K562 (cell line): ENCODE data around the gene CPNE8. TPM values are rescaled to one million over a fixed set of nuclear protein-coding genes. Genes with fewer than 3 reads are reported as not detected.

ENCODE experiments used
- ATAC-seq: fragments of 200-7000 bp; cut with Tn5 transposase; 3 replicates; pipeline ENCODE4 v1.9.1; 2020; ENCODE audit warnings: moderate library complexity
- BruUV-seq: library from RNA; stranded (reverse); fragments of 400-500 nt; replicated peaks from 2 replicates; lab custom pipeline; 2021; lab: Mats Ljungman, UMichigan
- CTCF ChIA-PET: fragments of 300-600 bp; formaldehyde crosslinking; extraction: SDS; loops from one replicate; lab custom pipeline; 2021; ENCODE audit warnings: low intra/inter-chr PET ratio; lab: Yijun Ruan, JAX
- POLR2A ChIA-PET: fragments of 300-600, 350-650 bp; sonication (Branson Sonifier 250); formaldehyde crosslinking; extraction: SDS; loops from one replicate; lab custom pipeline; 2021; ENCODE audit warnings: antibody characterized with exemption, inconsistent platforms; lab: Yijun Ruan, JAX
- DNase-seq, 4 experiments: peaks; one replicate each; pipeline versions ENCODE4 v3.0.0 to v3.0.0-alpha.2; 2011 to 2018; ENCODE audit warnings: low spot score in 3 of 4, mixed read lengths in 3 of 4; ENCODE audit errors: extremely low read depth in 1 of 4
- FAIRE-seq: peaks from 2 replicates; lab custom pipeline; 2011; peaks lifted over from hg19 to GRCh38; lab: Jason Lieb, UNC
- H2AFZ ChIP-seq: 2 replicates; pipeline ENCODE4 v1.6.0; 2011; ENCODE audit warnings: low read depth, low read length, control low read depth, inconsistent platforms
- H3K27ac ChIP-seq: fragments of 200-600 bp; 3 replicates; pipeline ENCODE4 v1.8.0; 2011; ENCODE audit warnings: low read depth, mild to moderate bottlenecking, control low read depth, inconsistent platforms, low read length, moderate library complexity, mixed read lengths; ENCODE audit errors: extremely low read depth
- H3K27me3 ChIP-seq, 2 experiments: fragments of 300-600 bp in 1 of 2; 2 replicates in 1 of 2; 3 replicates in 1 of 2; pipeline versions ENCODE4 v1.6.0 to v1.8.0; 2011; ENCODE audit warnings: inconsistent platforms in 2 of 2, low read length in 2 of 2, mild to moderate bottlenecking in 1 of 2, mixed read lengths in 1 of 2, moderate library complexity in 1 of 2; ENCODE audit not compliant: control insufficient read depth in 2 of 2, insufficient read depth in 2 of 2
- H3K36me3 ChIP-seq: fragments of 300-600 bp; 3 replicates; pipeline ENCODE4 v1.8.0; 2011; ENCODE audit warnings: mild to moderate bottlenecking, low read length, inconsistent platforms; ENCODE audit not compliant: control insufficient read depth, insufficient read depth
- H3K4me1 ChIP-seq, 2 experiments: fragments of 200-600 bp in 1 of 2; replicated peaks in 1 of 2; 2 replicates in 1 of 2; 3 replicates in 1 of 2; pipeline versions ENCODE4 v1.5.1 to v1.8.0; 2011; ENCODE audit warnings: inconsistent platforms in 2 of 2, low read length in 2 of 2, mild to moderate bottlenecking in 1 of 2, mixed read lengths in 1 of 2, moderate library complexity in 1 of 2; ENCODE audit not compliant: control insufficient read depth in 2 of 2, insufficient read depth in 2 of 2
- H3K4me2 ChIP-seq: 2 replicates; pipeline ENCODE4 v1.6.1; 2011; ENCODE audit warnings: low read length, control low read depth, inconsistent platforms, mixed read lengths; ENCODE audit not compliant: insufficient read depth
- H3K4me3 ChIP-seq: fragments of 200-600 bp; sonication (generic), shearing (Covaris generic); 2 replicates; pipeline ENCODE4 v1.5.1; 2016; ENCODE audit warnings: control low read depth, inconsistent platforms
- H3K79me2 ChIP-seq: fragments of 200-600 bp; 3 replicates; pipeline ENCODE4 v1.8.0; 2011; ENCODE audit warnings: low read length, inconsistent platforms; ENCODE audit not compliant: control insufficient read depth, insufficient read depth
- H3K9ac ChIP-seq, 2 experiments: 2 replicates each; pipeline versions ENCODE4 v1.6.0 to v1.6.1; 2011; ENCODE audit warnings: low read depth in 2 of 2, low read length in 2 of 2, control low read depth in 1 of 2, inconsistent platforms in 1 of 2, mild to moderate bottlenecking in 1 of 2, mixed read lengths in 1 of 2; ENCODE audit not compliant: insufficient read depth in 1 of 2
- H3K9me1 ChIP-seq: one replicate; pipeline ENCODE4 v1.6.0; 2011; ENCODE audit warnings: inconsistent platforms, mild to moderate bottlenecking, low read length, moderate library complexity; ENCODE audit not compliant: control insufficient read depth, insufficient read depth
- H3K9me3 ChIP-seq: replicated peaks from 2 replicates; pipeline ENCODE4 v1.5.1; 2011; ENCODE audit warnings: low read depth, low read length, inconsistent platforms; ENCODE audit not compliant: control insufficient read depth, insufficient read depth
- H4K20me1 ChIP-seq: replicated peaks from 2 replicates; pipeline ENCODE4 v1.6.1; 2011; ENCODE audit warnings: low read length, inconsistent platforms, mixed read lengths; ENCODE audit not compliant: control insufficient read depth, insufficient read depth
- ATF1 ChIP-seq, 2 experiments: fragments of 450-650 bp in 1 of 2; IDR thresholded peaks; 2 replicates each; pipeline ENCODE4 v1.6.1; 2016; ENCODE audit warnings: missing compliant biosample characterization in 1 of 2, missing genetic modification characterization in 1 of 2
- ELF4 ChIP-seq: fragments of 450-650 bp; formaldehyde crosslinking; IDR thresholded peaks from 2 replicates; pipeline ENCODE4 v1.4.0; 2022; ENCODE audit warnings: missing genetic modification characterization
- ETS2 ChIP-seq: IDR thresholded peaks from 2 replicates; pipeline ENCODE4 v1.6.1; 2016; ENCODE audit warnings: borderline replicate concordance, missing genetic modification characterization, mild to moderate bottlenecking, moderate library complexity, missing compliant biosample characterization; ENCODE audit not compliant: poor library complexity, severe bottlenecking
- HLTF ChIP-seq: fragments of 450-650 bp; IDR thresholded peaks from 2 replicates; pipeline ENCODE4 v1.6.1; 2016
- KDM1A ChIP-seq, 2 experiments: fragments of 450-650 bp; IDR thresholded peaks; 2 replicates each; pipeline ENCODE4 v1.6.1; 2016; ENCODE audit warnings: mild to moderate bottlenecking in 2 of 2
- MYNN ChIP-seq, 2 experiments: sonication (generic); formaldehyde crosslinking in 1 of 2; IDR thresholded peaks; 2 replicates each; pipeline versions ENCODE4 v1.5.0 to v1.6.1; 2016 to 2020; ENCODE audit warnings: antibody characterized with exemption in 1 of 2, missing genetic modification reagents in 1 of 2
- SMAD1 ChIP-seq: fragments of 150-350 bp; IDR thresholded peaks from 2 replicates; pipeline ENCODE4 v1.6.1; 2014; ENCODE audit warnings: low read length, low read depth; ENCODE audit not compliant: partially characterized antibody
- WGBS: fragments of 100-300 bp; shearing (Covaris generic); methylation state at CpG from one replicate; pipeline ENCODE4 v1.1.6; 2016; ENCODE audit warnings: low coverage, mixed read lengths; ENCODE audit not compliant: insufficient coverage; ENCODE audit errors: missing lambda C conversion rate; 5-methylcytosine and 5-hydroxymethylcytosine counted together
- in situ Hi-C: fragments of 300-500 bp; cut with MboI; formaldehyde crosslinking; loops from 4 replicates; pipeline ENCODE4 v1.15.0; 2018; ENCODE audit warnings: inconsistent platforms, mixed read lengths
- intact Hi-C: fragments of 100-400 bp; cut with micrococcal nuclease; formaldehyde crosslinking; loops from 2 replicates; pipeline ENCODE4 v1.14.2; 2022
- polyA plus RNA-seq, 8 experiments: library from polyadenylated mRNA; depleted of rRNA in 4 of 8; stranded (reverse) in 5 of 8; unstranded in 3 of 8; fragments of >200 nt; fragmentation: Nextera tagmentation in 2 of 8; fragmentation: Illumina TruSeq in 1 of 8; extraction: Ambion mirVana in 2 of 8; extraction: Trizol in 1 of 8; gene quantifications; 2 replicates each; pipeline versions ENCODE4 v1.2.1 to v1.2.3, GENCODE V29; 2011 to 2014; ENCODE audit warnings: inconsistent platforms in 1 of 8, missing spikeins in 1 of 8
- total RNA-seq, 7 experiments: library from RNA; depleted of rRNA in 6 of 7; stranded (reverse); fragments of >200 nt in 6 of 7; fragmentation: Illumina TruSeq in 2 of 7; extraction: Trizol in 2 of 7; gene quantifications; 2 replicates each; pipeline versions ENCODE4 v1.2.1 to v1.2.3, GENCODE V29; 2011 to 2021; ENCODE audit warnings: low replicate concordance in 1 of 7
- TF ChIP-seq, protein P1 (sequence below): sonication (generic); formaldehyde crosslinking; IDR thresholded peaks from 2 replicates; pipeline ENCODE4 v1.8.0; 2022; ENCODE audit warnings: mild to moderate bottlenecking, missing genetic modification reagents
- TF ChIP-seq, protein P2 (sequence below): fragments of 200-800 bp; sonication (Bioruptor generic); IDR thresholded peaks from 2 replicates; pipeline ENCODE4 v1.6.1; 2016; ENCODE audit warnings: missing genetic modification characterization, missing compliant biosample characterization
- TF ChIP-seq, protein P3 (sequence below): sonication (generic); formaldehyde crosslinking; IDR thresholded peaks from 2 replicates; pipeline ENCODE4 v1.8.0; 2022; ENCODE audit warnings: mild to moderate bottlenecking, low read depth, missing genetic modification reagents
- TF ChIP-seq, protein P4 (sequence below), 2 experiments: fragments of 450-650 bp; conservative IDR thresholded peaks; 2 replicates each; pipeline ENCODE4 v1.6.1; 2017; ENCODE audit warnings: mild to moderate bottlenecking in 2 of 2, moderate library complexity in 2 of 2

Gene CPNE8
- total and polyA plus RNA-seq, 9 of the 15 experiments (the other 6 are each of a cell fraction or from before 2014, with no cell fraction given) = 2.4 to 7.0 (median 4.2) TPM

DNA sequence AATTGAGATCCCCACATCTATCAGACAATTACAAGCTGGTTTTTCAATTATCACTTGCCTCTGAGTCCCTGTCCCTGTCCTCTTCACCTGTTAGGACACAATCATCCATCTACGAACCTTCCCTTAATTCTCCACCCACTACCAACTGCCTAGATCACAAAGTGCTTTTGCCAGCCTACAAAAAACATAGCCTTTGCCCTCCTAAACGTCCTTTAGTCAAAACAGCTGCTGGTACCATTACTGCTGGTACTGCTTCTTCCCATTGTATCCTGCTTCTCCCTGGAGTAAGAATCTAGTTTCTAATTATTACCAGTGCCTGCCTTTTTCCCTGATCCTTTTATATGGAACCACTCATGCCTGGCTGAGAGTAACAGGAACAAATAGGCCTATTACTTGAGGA lies 82.1 kb downstream of the CPNE8 start:
- no peak overlapping the region for H3K4me3 ChIP-seq
- no peaks in the 10 kb centered on the region for H4K20me1 ChIP-seq
- ATAC-seq (no peak), FAIRE-seq (no peak), DNase-seq (no peak)
- BruUV-seq = no TSS peak
- intact Hi-C loops = no loop called here
- CTCF ChIA-PET = no interaction called here
- no peak overlapping the region for H3K4me2 ChIP-seq
- no peaks in the 10 kb centered on the region for H3K27me3 ChIP-seq
- WGBS = 16% methylated on average over 2 of the region's 2 CpGs
- H3K79me2 ChIP-seq = no peaks in the 10 kb centered on the region
- H3K27ac ChIP-seq = no peak overlapping the region
- no peaks in the 10 kb centered on the region for H3K9me3 ChIP-seq
- H3K9ac ChIP-seq = no peak overlapping the region
- in situ Hi-C loops = no loop called here
- no peak for TF ChIP-seq ELF4 (CRISPR knock-in tag)
- TF ChIP-seq, protein P1, sequence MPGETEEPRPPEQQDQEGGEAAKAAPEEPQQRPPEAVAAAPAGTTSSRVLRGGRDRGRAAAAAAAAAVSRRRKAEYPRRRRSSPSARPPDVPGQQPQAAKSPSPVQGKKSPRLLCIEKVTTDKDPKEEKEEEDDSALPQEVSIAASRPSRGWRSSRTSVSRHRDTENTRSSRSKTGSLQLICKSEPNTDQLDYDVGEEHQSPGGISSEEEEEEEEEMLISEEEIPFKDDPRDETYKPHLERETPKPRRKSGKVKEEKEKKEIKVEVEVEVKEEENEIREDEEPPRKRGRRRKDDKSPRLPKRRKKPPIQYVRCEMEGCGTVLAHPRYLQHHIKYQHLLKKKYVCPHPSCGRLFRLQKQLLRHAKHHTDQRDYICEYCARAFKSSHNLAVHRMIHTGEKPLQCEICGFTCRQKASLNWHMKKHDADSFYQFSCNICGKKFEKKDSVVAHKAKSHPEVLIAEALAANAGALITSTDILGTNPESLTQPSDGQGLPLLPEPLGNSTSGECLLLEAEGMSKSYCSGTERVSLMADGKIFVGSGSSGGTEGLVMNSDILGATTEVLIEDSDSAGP = no peak
- TF ChIP-seq, protein P2, sequence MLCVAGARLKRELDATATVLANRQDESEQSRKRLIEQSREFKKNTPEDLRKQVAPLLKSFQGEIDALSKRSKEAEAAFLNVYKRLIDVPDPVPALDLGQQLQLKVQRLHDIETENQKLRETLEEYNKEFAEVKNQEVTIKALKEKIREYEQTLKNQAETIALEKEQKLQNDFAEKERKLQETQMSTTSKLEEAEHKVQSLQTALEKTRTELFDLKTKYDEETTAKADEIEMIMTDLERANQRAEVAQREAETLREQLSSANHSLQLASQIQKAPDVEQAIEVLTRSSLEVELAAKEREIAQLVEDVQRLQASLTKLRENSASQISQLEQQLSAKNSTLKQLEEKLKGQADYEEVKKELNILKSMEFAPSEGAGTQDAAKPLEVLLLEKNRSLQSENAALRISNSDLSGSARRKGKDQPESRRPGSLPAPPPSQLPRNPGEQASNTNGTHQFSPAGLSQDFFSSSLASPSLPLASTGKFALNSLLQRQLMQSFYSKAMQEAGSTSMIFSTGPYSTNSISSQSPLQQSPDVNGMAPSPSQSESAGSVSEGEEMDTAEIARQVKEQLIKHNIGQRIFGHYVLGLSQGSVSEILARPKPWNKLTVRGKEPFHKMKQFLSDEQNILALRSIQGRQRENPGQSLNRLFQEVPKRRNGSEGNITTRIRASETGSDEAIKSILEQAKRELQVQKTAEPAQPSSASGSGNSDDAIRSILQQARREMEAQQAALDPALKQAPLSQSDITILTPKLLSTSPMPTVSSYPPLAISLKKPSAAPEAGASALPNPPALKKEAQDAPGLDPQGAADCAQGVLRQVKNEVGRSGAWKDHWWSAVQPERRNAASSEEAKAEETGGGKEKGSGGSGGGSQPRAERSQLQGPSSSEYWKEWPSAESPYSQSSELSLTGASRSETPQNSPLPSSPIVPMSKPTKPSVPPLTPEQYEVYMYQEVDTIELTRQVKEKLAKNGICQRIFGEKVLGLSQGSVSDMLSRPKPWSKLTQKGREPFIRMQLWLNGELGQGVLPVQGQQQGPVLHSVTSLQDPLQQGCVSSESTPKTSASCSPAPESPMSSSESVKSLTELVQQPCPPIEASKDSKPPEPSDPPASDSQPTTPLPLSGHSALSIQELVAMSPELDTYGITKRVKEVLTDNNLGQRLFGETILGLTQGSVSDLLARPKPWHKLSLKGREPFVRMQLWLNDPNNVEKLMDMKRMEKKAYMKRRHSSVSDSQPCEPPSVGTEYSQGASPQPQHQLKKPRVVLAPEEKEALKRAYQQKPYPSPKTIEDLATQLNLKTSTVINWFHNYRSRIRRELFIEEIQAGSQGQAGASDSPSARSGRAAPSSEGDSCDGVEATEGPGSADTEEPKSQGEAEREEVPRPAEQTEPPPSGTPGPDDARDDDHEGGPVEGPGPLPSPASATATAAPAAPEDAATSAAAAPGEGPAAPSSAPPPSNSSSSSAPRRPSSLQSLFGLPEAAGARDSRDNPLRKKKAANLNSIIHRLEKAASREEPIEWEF (CRISPR knock-in tag) = no peak
- TF ChIP-seq, protein P3, sequence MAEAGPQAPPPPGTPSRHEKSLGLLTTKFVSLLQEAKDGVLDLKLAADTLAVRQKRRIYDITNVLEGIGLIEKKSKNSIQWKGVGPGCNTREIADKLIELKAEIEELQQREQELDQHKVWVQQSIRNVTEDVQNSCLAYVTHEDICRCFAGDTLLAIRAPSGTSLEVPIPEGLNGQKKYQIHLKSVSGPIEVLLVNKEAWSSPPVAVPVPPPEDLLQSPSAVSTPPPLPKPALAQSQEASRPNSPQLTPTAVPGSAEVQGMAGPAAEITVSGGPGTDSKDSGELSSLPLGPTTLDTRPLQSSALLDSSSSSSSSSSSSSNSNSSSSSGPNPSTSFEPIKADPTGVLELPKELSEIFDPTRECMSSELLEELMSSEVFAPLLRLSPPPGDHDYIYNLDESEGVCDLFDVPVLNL (CRISPR knock-in tag) = no peak
- TF ChIP-seq MYNN (IDR thresholded peaks at IDR 0.05) = no peak
- no peak for TF ChIP-seq MYNN (CRISPR knock-in tag; IDR thresholded peaks at IDR 0.05)
- no peak for TF ChIP-seq SMAD1
- no peak for TF ChIP-seq HLTF
- TF ChIP-seq, protein P4, sequence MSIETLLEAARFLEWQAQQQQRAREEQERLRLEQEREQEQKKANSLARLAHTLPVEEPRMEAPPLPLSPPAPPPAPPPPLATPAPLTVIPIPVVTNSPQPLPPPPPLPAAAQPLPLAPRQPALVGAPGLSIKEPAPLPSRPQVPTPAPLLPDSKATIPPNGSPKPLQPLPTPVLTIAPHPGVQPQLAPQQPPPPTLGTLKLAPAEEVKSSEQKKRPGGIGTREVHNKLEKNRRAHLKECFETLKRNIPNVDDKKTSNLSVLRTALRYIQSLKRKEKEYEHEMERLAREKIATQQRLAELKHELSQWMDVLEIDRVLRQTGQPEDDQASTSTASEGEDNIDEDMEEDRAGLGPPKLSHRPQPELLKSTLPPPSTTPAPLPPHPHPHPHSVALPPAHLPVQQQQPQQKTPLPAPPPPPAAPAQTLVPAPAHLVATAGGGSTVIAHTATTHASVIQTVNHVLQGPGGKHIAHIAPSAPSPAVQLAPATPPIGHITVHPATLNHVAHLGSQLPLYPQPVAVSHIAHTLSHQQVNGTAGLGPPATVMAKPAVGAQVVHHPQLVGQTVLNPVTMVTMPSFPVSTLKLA (conservative IDR thresholded peaks at IDR 0.05) = no peak
- no peak for TF ChIP-seq ETS2 (tag)
- TF ChIP-seq ATF1 (CRISPR knock-in tag; IDR thresholded peaks at IDR 0.05) = no peak
- no peak for TF ChIP-seq ATF1 (tag; IDR thresholded peaks at IDR 0.05)
- no peak for TF ChIP-seq KDM1A (IDR thresholded peaks at IDR 0.05)
- TF ChIP-seq, all 486 proteins: peak for 0
- POLR2A ChIA-PET = no interaction called here
- Histone ChIP-seq H3K9me1 (no peaks in the 10 kb centered on the region), H3K4me1 (no peaks in the 10 kb centered on the region; a peak in 1 of 5 replicates), H2AFZ (no peak overlapping the region), H3K36me3 (no peaks in the 10 kb centered on the region)
